ENCODE data around the gene KCNG1. TPM values are rescaled to one million over a fixed set of nuclear protein-coding genes. Genes with fewer than 3 reads are reported as not detected.
A peak's percentile ranks its signal among the peaks of the same experiment; 100 is the strongest.

Gene KCNG1
- total RNA-seq, 4 donors from 2014 or later, result 2.2 to 10.4 (median 6.1) TPM

DNA sequence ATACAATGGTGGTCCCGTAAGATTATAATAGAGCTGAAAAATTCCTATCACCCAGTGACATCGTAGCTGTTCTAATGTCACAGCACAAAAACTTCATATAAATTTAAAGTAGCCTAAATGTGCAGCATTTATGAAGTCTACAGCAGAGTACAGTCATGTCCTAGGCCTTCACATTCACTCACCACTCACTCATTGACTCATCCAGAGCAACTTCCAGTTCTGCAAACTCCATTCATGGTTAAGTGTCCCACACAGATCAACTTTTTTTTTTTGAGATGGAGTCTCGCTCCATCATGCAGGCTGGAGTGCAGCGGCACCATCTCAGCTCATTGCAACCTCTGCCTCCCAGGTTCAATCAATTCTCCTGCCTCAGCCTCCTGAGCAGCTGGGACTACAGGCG is 20.9 kb upstream of the KCNG1 start:
- no peak overlapping the region for H3K27ac ChIP-seq
- no peaks in the 10 kb centered on the region for H3K36me3 ChIP-seq
- H3K4me1 ChIP-seq, result no peaks in the 10 kb centered on the region
- H3K27me3 ChIP-seq, result peaks cover 0 to 26% (median 0%) of the 10 kb centered on the region in 4 donors
- TF ChIP-seq POLR2A (IDR thresholded peaks at IDR 0.05), result no peak
- TF ChIP-seq, protein P1, sequence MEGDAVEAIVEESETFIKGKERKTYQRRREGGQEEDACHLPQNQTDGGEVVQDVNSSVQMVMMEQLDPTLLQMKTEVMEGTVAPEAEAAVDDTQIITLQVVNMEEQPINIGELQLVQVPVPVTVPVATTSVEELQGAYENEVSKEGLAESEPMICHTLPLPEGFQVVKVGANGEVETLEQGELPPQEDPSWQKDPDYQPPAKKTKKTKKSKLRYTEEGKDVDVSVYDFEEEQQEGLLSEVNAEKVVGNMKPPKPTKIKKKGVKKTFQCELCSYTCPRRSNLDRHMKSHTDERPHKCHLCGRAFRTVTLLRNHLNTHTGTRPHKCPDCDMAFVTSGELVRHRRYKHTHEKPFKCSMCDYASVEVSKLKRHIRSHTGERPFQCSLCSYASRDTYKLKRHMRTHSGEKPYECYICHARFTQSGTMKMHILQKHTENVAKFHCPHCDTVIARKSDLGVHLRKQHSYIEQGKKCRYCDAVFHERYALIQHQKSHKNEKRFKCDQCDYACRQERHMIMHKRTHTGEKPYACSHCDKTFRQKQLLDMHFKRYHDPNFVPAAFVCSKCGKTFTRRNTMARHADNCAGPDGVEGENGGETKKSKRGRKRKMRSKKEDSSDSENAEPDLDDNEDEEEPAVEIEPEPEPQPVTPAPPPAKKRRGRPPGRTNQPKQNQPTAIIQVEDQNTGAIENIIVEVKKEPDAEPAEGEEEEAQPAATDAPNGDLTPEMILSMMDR (IDR thresholded peaks at IDR 0.05), result no peak
- 89 to 94% methylated on average over 5 of the region's 5 CpGs for WGBS, 2 donors
- no peak for DNase-seq
- intact Hi-C loops (cut with DNase I), result no loop called here
- H3K9me3 ChIP-seq, result peaks cover 0 to 8% (median 0%) of the 10 kb centered on the region in 3 donors
- H3K4me3 ChIP-seq, result no peak overlapping the region

DNA sequence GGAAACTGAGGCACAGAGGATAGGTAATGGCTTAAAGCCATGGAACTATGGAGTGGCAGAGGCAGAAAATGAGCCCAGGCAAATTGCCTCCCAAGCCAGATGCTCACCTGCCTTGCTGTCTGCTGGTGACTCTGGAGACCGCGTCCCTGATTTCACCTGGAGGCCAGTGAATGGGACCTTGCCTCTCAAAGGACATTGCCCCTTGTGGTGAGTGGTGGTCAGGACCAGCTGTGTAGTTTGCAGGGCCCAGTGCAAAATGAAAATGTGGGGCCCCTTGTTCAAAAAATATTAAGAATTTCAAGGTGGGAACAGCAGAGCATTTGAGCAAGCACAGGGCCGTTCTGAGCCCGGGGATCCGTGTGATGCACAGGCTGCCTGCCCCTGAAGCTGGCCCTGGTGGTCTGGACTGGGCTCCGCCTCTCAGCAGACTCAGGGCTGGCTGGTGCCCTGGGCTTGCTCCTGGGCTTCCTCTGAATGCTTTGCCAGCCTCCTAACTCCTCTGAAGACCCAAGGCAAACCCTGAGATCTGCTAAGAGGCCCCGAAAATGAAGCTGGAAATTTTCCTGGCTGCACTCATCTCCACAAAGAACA is 19.8 kb upstream of the KCNG1 start:
- H3K4me1 ChIP-seq, result peaks cover 0 to 5% (median 0%) of the 10 kb centered on the region in 3 donors
- no peak overlapping the region for H3K4me3 ChIP-seq
- no peaks in the 10 kb centered on the region for H3K36me3 ChIP-seq
- peaks cover 0 to 27% (median 0%) of the 10 kb centered on the region in 4 donors for H3K27me3 ChIP-seq
- WGBS, 2 donors, result 82 to 92% methylated on average over 5 to 6 of the region's 7 CpGs
- no peak overlapping the region for H3K27ac ChIP-seq
- no peak for DNase-seq
- TF ChIP-seq, protein P1 (IDR thresholded peaks at IDR 0.05), result peak in 1 of 6 experiments; percentile 10
- no peak for TF ChIP-seq POLR2A (IDR thresholded peaks at IDR 0.05)
- peaks cover 0 to 8% (median 0%) of the 10 kb centered on the region in 3 donors for H3K9me3 ChIP-seq
- intact Hi-C loops (cut with DNase I), result no loop called here

DNA sequence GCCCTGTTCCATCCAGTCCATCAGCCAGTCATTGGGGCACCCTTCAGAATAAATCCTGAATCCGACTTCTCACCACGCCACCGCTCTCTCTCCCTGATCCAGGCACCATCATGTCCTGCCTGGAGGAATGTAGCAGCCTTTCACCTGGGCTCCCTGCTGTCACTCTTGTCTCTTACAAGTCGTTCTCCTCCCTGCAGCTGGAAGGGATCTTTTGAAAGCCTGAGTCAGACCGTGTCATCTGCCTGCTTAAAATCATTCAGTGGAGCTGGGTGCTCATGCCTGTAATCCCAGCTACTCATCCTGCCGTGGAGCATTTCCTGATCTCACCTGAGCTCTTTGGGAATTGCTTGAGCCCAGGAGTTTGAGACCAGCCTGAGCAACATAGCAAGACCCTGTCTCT is 19.2 kb upstream of the KCNG1 start:
- no peak overlapping the region for H3K27ac ChIP-seq
- intact Hi-C loops (cut with DNase I), result no loop called here
- H3K4me1 ChIP-seq, result peaks cover 0 to 11% (median 0%) of the 10 kb centered on the region in 3 donors
- 53 to 64% methylated on average over 5 to 6 of the region's 6 CpGs for WGBS, 2 donors
- no peak overlapping the region for H3K4me3 ChIP-seq
- H3K9me3 ChIP-seq, result peaks cover 0 to 8% (median 0%) of the 10 kb centered on the region in 3 donors
- no peak for TF ChIP-seq POLR2A (IDR thresholded peaks at IDR 0.05)
- TF ChIP-seq, protein P1 (IDR thresholded peaks at IDR 0.05), result no peak
- peaks cover 0 to 31% (median 0%) of the 10 kb centered on the region in 4 donors for H3K27me3 ChIP-seq
- H3K36me3 ChIP-seq, result no peaks in the 10 kb centered on the region
- DNase-seq, result no peak

DNA sequence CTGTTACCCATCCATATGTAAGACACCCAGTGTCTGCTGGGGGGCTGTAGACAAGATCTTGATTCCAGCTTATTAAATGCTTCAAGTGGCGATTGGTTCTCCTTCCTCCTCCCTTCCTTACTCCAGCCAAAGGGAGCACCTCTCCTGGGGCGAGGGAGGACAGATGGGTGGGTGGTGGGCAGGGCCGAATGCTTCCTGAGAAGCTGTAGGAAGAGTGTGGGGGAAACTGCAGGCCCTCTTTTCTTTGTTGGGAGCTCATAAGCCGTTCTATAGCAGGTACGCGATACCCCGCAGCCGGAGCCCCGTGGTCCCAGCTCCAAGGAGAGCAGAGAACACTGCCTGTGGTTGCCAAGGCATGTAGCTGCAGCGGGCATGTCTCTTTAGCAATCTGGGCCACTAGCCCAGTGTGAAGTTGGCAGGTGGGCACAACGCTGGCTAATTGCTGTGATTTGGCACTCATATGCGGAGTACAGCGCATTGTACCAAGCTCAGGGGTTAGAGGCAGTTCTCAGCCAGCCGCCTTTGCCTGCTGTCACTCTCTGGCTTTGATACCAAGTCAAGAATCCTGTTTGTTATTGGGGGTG is 14.7 kb upstream of the KCNG1 start:
- Histone ChIP-seq H3K9me3 (no peaks in the 10 kb centered on the region), H3K36me3 (no peaks in the 10 kb centered on the region), H3K27ac (no peak overlapping the region), H3K27me3 (peaks cover 0 to 38% (median 0%) of the 10 kb centered on the region in 4 donors), H3K4me3 (no peak overlapping the region), H3K4me1 (peaks cover 0 to 23% (median 4%) of the 10 kb centered on the region in 3 donors)
- intact Hi-C loops (cut with DNase I), result no loop called here
- WGBS, 2 donors, result 44 to 46% methylated on average over 8 to 13 of the region's 14 CpGs
- no peak for TF ChIP-seq POLR2A (IDR thresholded peaks at IDR 0.05)
- TF ChIP-seq, protein P1 (IDR thresholded peaks at IDR 0.05), result no peak
- DNase-seq, result no peak

DNA sequence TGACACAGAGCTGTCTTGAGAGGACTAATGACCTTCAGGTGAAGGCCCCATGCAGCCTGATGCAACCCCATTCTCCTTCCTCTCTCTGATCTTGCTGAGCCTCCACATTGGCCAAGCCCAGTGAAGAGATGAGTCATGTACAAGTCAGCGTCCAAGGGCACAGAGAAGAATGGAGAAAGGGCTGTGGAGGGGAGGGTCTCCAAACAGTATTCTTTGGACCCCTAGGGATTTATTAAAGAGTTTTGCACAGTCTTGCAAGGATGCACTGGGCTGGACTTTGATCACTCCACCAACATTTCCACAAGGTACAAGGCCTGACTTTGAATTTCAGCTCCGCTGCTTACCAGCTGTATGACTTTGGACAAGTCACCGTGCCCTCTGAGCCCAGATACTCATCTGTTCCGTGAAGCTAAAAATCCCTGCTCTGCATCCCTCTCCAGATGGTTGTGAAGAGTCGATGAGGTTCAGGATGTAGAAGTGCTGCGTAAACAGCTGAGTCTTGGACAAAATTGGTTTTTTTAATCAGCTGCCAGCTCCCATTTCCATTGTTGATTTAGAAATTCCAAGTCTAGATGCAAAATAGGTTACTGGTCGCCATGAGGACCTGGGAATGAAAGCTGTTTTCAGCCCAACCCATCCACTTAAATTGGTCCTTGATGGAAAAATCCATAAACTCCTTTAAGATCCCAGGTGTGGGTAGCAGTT is 14.1 kb upstream of the KCNG1 start:
- 56 to 69% methylated on average over 6 to 7 of the region's 7 CpGs for WGBS, 2 donors
- peaks cover 0 to 23% (median 4%) of the 10 kb centered on the region in 3 donors for H3K4me1 ChIP-seq
- no peaks in the 10 kb centered on the region for H3K9me3 ChIP-seq
- intact Hi-C loops (cut with DNase I), result no loop called here
- no peak for DNase-seq
- H3K4me3 ChIP-seq, result no peak overlapping the region
- no peaks in the 10 kb centered on the region for H3K36me3 ChIP-seq
- TF ChIP-seq, protein P1 (IDR thresholded peaks at IDR 0.05), result no peak
- no peak for TF ChIP-seq POLR2A (IDR thresholded peaks at IDR 0.05)
- H3K27me3 ChIP-seq, result peaks cover 0 to 42% (median 0%) of the 10 kb centered on the region in 4 donors
- no peak overlapping the region for H3K27ac ChIP-seq

All from esophagus squamous epithelium (tissue), 5 donors.